HepG2 (cell line): ENCODE data around the gene CTDSP1. TPM values are rescaled to one million over a fixed set of nuclear protein-coding genes. Genes with fewer than 3 reads are reported as not detected.

Source experiments
- CBFB ChIP-seq: sonication (generic); formaldehyde crosslinking; IDR thresholded peaks from 2 replicates; pipeline ENCODE4 v1.4.0; 2020; ENCODE audit warnings: missing genetic modification reagents
- CC2D1A ChIP-seq: sonication (generic); formaldehyde crosslinking; IDR thresholded peaks from 2 replicates; pipeline ENCODE4 v1.8.1; 2023; ENCODE audit warnings: mild to moderate bottlenecking, missing genetic modification reagents
- EEA1 ChIP-seq: sonication (generic); formaldehyde crosslinking; IDR thresholded peaks from 2 replicates; pipeline ENCODE4 v1.5.1; 2020; ENCODE audit warnings: mild to moderate bottlenecking, missing genetic modification reagents, borderline replicate concordance
- HNF4G ChIP-seq, 2 experiments: sonication (generic) in 1 of 2; formaldehyde crosslinking in 1 of 2; IDR thresholded peaks; 2 replicates each; pipeline versions ENCODE4 v1.4.0 to v1.6.1; 2011 to 2020; ENCODE audit warnings: borderline replicate concordance in 2 of 2, low read depth in 2 of 2, mild to moderate bottlenecking in 2 of 2, low read length in 1 of 2, missing genetic modification reagents in 1 of 2, moderate library complexity in 1 of 2
- KDM3A ChIP-seq: IDR thresholded peaks from 2 replicates; pipeline ENCODE4 v1.6.1; 2018; ENCODE audit warnings: low read depth, missing compliant biosample characterization
- PCBP1 ChIP-seq: fragments of 200-400 bp; formaldehyde crosslinking; IDR thresholded peaks from 2 replicates; pipeline ENCODE4 v1.6.1; 2017; ENCODE audit warnings: mild to moderate bottlenecking, low read depth, low read length, borderline replicate concordance
- POLR2AphosphoS5 ChIP-seq: IDR thresholded peaks from 2 replicates; pipeline ENCODE4 v1.6.1; 2012; ENCODE audit warnings: low read depth, low read length
- ZC3H13 ChIP-seq: sonication (generic); formaldehyde crosslinking; IDR thresholded peaks from 2 replicates; pipeline ENCODE4 v1.8.1; 2023; ENCODE audit warnings: mild to moderate bottlenecking, missing genetic modification reagents, moderate library complexity
- ZNF451 ChIP-seq: sonication (generic); formaldehyde crosslinking; IDR thresholded peaks from 2 replicates; pipeline ENCODE4 v1.5.0; 2020; ENCODE audit warnings: mild to moderate bottlenecking, missing genetic modification reagents
- ZNF496 ChIP-seq: sonication (generic); formaldehyde crosslinking; IDR thresholded peaks from 2 replicates; pipeline ENCODE4 v1.8.1; 2023; ENCODE audit warnings: mild to moderate bottlenecking, moderate library complexity, missing genetic modification reagents; ENCODE audit not compliant: insufficient replicate concordance
- ZNF850 ChIP-seq: sonication (generic); formaldehyde crosslinking; conservative IDR thresholded peaks from 2 replicates; pipeline ENCODE4 v1.9.0; 2021; ENCODE audit warnings: mild to moderate bottlenecking, missing genetic modification reagents
- polyA plus RNA-seq, 8 experiments: library from polyadenylated mRNA; depleted of rRNA in 3 of 8; stranded (reverse) in 7 of 8; unstranded in 1 of 8; fragments of >200 nt; fragmentation: Illumina TruSeq in 4 of 8; extraction: Trizol in 4 of 8; gene quantifications; 2 replicates each; pipeline versions ENCODE4 v1.2.1 to v1.2.3, GENCODE V29; 2011 to 2016; ENCODE audit warnings: low read depth in 4 of 8, missing spikeins in 1 of 8, mixed read lengths in 1 of 8; ENCODE audit not compliant: insufficient read depth in 1 of 8
- total RNA-seq, 5 experiments: library from RNA; depleted of rRNA; stranded (reverse); fragments of >200 nt; fragmentation: Illumina TruSeq; extraction: Trizol; gene quantifications; 2 replicates each; pipeline ENCODE4 v1.2.3, GENCODE V29; 2016; ENCODE audit warnings: low read depth in 1 of 5
- TF ChIP-seq, protein P1 (sequence below): sonication (generic); formaldehyde crosslinking; IDR thresholded peaks from 2 replicates; pipeline ENCODE4 v1.4.0; 2020; ENCODE audit warnings: missing genetic modification reagents
- TF ChIP-seq, protein P2 (sequence below): sonication (generic); formaldehyde crosslinking; IDR thresholded peaks from 2 replicates; pipeline ENCODE4 v1.5.0; 2020; ENCODE audit warnings: missing genetic modification reagents, mild to moderate bottlenecking, borderline replicate concordance
- TF ChIP-seq, protein P3 (sequence below): sonication (generic); formaldehyde crosslinking; IDR thresholded peaks from 2 replicates; pipeline ENCODE4 v1.8.1; 2023; ENCODE audit warnings: mild to moderate bottlenecking, missing genetic modification reagents
- TF ChIP-seq, protein P4 (sequence below): IDR thresholded peaks from 2 replicates; pipeline ENCODE4 v1.6.1; 2016; ENCODE audit warnings: mild to moderate bottlenecking
- TF ChIP-seq, protein P5 (sequence below), 2 experiments: sonication (generic) in 1 of 2; formaldehyde crosslinking in 1 of 2; IDR thresholded peaks; 2 replicates each; pipeline versions ENCODE4 v1.4.0 to v1.6.1; 2016 to 2020; ENCODE audit warnings: borderline replicate concordance in 1 of 2, low read depth in 1 of 2, mild to moderate bottlenecking in 1 of 2, missing genetic modification reagents in 1 of 2

Gene CTDSP1
- total and polyA plus RNA-seq, 2 of the 13 experiments (the other 11 are each of a cell fraction or from before 2014, with no cell fraction given) = 91.0 to 268 TPM

DNA sequence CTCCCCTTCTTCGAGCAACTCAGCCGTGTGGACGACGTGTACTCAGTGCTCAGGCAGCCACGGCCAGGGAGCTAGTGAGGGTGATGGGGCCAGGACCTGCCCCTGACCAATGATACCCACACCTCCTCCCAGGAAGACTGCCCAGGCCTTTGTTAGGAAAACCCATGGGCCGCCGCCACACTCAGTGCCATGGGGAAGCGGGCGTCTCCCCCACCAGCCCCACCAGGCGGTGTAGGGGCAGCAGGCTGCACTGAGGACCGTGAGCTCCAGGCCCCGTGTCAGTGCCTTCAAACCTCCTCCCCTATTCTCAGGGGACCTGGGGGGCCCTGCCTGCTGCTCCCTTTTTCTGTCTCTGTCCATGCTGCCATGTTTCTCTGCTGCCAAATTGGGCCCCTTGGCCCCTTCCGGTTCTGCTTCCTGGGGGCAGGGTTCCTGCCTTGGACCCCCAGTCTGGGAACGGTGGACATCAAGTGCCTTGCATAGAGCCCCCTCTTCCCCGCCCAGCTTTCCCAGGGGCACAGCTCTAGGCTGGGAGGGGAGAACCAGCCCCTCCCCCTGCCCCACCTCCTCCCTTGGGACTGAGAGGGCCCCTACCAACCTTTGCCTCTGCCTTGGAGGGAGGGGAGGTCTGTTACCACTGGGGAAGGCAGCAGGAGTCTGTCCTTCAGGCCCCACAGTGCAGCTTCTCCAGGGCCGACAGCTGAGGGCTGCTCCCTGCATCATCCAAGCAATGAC lies 4.8 kb downstream of the CTDSP1 start (continued):
- TF ChIP-seq, protein P1, sequence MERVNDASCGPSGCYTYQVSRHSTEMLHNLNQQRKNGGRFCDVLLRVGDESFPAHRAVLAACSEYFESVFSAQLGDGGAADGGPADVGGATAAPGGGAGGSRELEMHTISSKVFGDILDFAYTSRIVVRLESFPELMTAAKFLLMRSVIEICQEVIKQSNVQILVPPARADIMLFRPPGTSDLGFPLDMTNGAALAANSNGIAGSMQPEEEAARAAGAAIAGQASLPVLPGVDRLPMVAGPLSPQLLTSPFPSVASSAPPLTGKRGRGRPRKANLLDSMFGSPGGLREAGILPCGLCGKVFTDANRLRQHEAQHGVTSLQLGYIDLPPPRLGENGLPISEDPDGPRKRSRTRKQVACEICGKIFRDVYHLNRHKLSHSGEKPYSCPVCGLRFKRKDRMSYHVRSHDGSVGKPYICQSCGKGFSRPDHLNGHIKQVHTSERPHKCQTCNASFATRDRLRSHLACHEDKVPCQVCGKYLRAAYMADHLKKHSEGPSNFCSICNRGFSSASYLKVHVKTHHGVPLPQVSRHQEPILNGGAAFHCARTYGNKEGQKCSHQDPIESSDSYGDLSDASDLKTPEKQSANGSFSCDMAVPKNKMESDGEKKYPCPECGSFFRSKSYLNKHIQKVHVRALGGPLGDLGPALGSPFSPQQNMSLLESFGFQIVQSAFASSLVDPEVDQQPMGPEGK (CRISPR knock-in tag) = peak; percentile 71
- TF ChIP-seq ZNF496 (CRISPR knock-in tag) (no peak), CBFB (CRISPR knock-in tag) (no peak), ZNF451 (CRISPR knock-in tag) (no peak), HNF4G (IDR thresholded peaks at IDR 0.05; ENCODE audit: borderline replicate concordance, low read depth, low read length) (peak; percentile 38; the same call in 1 of the 2 replicates), HNF4G (CRISPR knock-in tag; IDR thresholded peaks at IDR 0.05; ENCODE audit: borderline replicate concordance, low read depth) (no peak), POLR2AphosphoS5 (0 out of 2 replicates have a peak, but pooled peaks have one; percentile 24), ZC3H13 (peak; percentile 37; the same call in 1 of the 2 replicates), ZNF850 (CRISPR knock-in tag) (0 out of 2 replicates have a peak, but pooled peaks have one; percentile 74), EEA1 (0 out of 2 replicates have a peak, but pooled peaks have one; percentile 59), CC2D1A (no peak), KDM3A (no peak), PCBP1 (0 out of 2 replicates have a peak, but pooled peaks have one; percentile 43)
- TF ChIP-seq, protein P2, sequence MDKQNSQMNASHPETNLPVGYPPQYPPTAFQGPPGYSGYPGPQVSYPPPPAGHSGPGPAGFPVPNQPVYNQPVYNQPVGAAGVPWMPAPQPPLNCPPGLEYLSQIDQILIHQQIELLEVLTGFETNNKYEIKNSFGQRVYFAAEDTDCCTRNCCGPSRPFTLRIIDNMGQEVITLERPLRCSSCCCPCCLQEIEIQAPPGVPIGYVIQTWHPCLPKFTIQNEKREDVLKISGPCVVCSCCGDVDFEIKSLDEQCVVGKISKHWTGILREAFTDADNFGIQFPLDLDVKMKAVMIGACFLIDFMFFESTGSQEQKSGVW (CRISPR knock-in tag) = no peak
- TF ChIP-seq, protein P3, sequence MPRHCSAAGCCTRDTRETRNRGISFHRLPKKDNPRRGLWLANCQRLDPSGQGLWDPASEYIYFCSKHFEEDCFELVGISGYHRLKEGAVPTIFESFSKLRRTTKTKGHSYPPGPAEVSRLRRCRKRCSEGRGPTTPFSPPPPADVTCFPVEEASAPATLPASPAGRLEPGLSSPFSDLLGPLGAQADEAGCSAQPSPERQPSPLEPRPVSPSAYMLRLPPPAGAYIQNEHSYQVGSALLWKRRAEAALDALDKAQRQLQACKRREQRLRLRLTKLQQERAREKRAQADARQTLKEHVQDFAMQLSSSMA = 0 out of 2 replicates have a peak, but pooled peaks have one; percentile 60
- TF ChIP-seq, protein P4, sequence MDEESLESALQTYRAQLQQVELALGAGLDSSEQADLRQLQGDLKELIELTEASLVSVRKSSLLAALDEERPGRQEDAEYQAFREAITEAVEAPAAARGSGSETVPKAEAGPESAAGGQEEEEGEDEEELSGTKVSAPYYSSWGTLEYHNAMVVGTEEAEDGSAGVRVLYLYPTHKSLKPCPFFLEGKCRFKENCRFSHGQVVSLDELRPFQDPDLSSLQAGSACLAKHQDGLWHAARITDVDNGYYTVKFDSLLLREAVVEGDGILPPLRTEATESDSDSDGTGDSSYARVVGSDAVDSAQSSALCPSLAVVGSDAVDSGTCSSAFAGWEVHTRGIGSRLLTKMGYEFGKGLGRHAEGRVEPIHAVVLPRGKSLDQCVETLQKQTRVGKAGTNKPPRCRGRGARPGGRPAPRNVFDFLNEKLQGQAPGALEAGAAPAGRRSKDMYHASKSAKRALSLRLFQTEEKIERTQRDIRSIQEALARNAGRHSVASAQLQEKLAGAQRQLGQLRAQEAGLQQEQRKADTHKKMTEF (CRISPR knock-in tag) = no peak
- TF ChIP-seq, protein P5, sequence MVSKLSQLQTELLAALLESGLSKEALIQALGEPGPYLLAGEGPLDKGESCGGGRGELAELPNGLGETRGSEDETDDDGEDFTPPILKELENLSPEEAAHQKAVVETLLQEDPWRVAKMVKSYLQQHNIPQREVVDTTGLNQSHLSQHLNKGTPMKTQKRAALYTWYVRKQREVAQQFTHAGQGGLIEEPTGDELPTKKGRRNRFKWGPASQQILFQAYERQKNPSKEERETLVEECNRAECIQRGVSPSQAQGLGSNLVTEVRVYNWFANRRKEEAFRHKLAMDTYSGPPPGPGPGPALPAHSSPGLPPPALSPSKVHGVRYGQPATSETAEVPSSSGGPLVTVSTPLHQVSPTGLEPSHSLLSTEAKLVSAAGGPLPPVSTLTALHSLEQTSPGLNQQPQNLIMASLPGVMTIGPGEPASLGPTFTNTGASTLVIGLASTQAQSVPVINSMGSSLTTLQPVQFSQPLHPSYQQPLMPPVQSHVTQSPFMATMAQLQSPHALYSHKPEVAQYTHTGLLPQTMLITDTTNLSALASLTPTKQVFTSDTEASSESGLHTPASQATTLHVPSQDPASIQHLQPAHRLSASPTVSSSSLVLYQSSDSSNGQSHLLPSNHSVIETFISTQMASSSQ (IDR thresholded peaks at IDR 0.05; ENCODE audit: low read depth) = no peak
- TF ChIP-seq, protein P5 (CRISPR knock-in tag; IDR thresholded peaks at IDR 0.05; ENCODE audit: borderline replicate concordance) = no peak
